GM20431 (cell line): Measurements from ENCODE around the gene PAPPA2.

Experiments
- in situ Hi-C: fragments of 300-500 bp; cut with MseI, MboI; formaldehyde crosslinking; loops from one replicate; pipeline ENCODE4 v1.15.0; 2020; ENCODE audit warnings: low sequenced_read_pairs; ENCODE audit not compliant: unreplicated experiment

The PAPPA2 gene

GRCh38 chr1:176879784-176880620 lies 417.0 kb downstream of the PAPPA2 start:
- in situ Hi-C loops: loop anchor here (10.0 to 25.0 kb wide), 3 partner anchors 307 to 1057 kb away; no protein-coding TSS in a partner anchor

- in situ Hi-C loops: loop anchor here (25.0 kb wide), 2 partner anchors 306 to 1056 kb away; no protein-coding TSS in a partner anchor
Measured at GRCh38 chr1:176880955-176881595, 418.1 kb downstream of the PAPPA2 start.

GRCh38 chr1:176884286-176884685 lies 421.3 kb downstream of the PAPPA2 start:
- in situ Hi-C loops: loop anchor here (25.0 kb wide), 2 partner anchors 303 to 1053 kb away; no protein-coding TSS in a partner anchor

GRCh38 chr1:176884911-176885310 lies 421.9 kb downstream of the PAPPA2 start:
- in situ Hi-C loops: loop anchor here (25.0 kb wide), 2 partner anchors 302 to 1052 kb away; no protein-coding TSS in a partner anchor

- in situ Hi-C loops: loop anchor here (25.0 kb wide), 2 partner anchors 302 to 1052 kb away; no protein-coding TSS in a partner anchor
Measured at GRCh38 chr1:176885341-176885740, 422.4 kb downstream of the PAPPA2 start.

GRCh38 chr1:176885751-176886150 lies 422.8 kb downstream of the PAPPA2 start:
- in situ Hi-C loops: loop anchor here (25.0 kb wide), 2 partner anchors 302 to 1052 kb away; no protein-coding TSS in a partner anchor

DNA sequence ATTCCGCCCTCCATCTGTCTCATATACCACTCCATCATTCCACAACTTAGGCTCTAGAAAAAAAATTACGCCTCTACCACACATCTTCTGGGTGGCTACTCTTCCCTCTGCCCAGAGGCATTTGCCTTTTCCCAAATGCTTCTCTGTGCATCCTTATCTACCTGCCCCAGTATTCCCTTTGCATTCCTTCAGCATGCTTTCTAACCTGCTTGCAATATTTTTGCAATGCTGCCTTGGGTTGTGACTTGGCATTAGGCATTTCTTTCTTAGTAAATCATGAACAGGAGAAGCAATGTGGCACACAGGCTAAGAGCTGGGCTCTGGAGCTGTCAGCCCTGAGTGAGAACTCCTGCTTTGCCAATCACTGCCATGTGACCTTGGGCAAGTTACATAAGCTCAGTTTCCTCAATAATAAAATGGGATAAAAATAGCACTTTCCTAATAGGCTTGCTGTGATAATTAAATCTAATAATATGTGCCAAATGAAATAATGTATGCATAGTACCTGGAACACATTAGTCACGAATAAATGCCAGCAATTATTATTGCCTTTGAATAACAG lies 425.6 kb downstream of the PAPPA2 start:
- in situ Hi-C loops: loop anchor here (25.0 kb wide), 2 partner anchors 299 to 1049 kb away; no protein-coding TSS in a partner anchor

- in situ Hi-C loops: loop anchor here (25.0 kb wide), 2 partner anchors 294 to 1044 kb away; no protein-coding TSS in a partner anchor
Measured at GRCh38 chr1:176893625-176894352, 430.8 kb downstream of the PAPPA2 start.

DNA sequence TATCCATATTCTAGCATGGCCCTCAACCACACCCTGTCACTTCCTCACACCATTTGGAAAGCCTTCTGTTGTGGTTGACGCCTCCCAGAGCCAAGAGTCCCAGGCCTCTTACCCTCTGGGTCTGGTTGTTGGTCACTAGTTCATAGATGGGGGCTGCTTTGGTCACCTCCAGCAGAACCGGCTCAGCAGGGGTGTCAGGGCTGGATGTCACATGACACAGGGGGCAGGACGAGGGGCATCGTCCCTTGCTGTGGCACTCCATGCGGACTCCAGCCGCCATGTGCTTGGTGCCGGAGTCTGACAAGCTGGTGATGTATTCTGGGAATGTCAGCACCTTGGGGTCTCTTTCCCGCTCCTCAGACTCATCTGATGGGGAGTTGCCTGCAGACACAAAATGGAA lies 431.5 kb downstream of the PAPPA2 start:
- in situ Hi-C loops: loop anchor here (25.0 kb wide), 2 partner anchors 293 to 1043 kb away; no protein-coding TSS in a partner anchor
